Urothelium cell line (cell line): ENCODE measurements around the gene LONP1.

Experiments
- DNase-seq: peaks from one replicate; pipeline ENCODE4 v3.0.0; 2011; ENCODE audit warnings: low spot score, mixed read lengths
- FAIRE-seq: peaks from 2 replicates; lab custom pipeline; 2011; peaks lifted over from hg19 to GRCh38; lab: Jason Lieb, UNC

LONP1 gene

GRCh38 chr19:5661483-5661882, 58.5 kb downstream of the LONP1 start:
- FAIRE-seq (no peak), DNase-seq (no peak)

GRCh38 chr19:5655412-5655811, 64.5 kb downstream of the LONP1 start:
- DNase-seq = no peak
- no peak for FAIRE-seq

- no peak for FAIRE-seq
- no peak for DNase-seq
Measured at GRCh38 chr19:5654931-5655330, 65.0 kb downstream of the LONP1 start.

- no peak for DNase-seq
- no peak for FAIRE-seq
Measured at GRCh38 chr19:5652261-5652660, 67.7 kb downstream of the LONP1 start.

- DNase-seq (no peak), FAIRE-seq (no peak)
Measured at GRCh38 chr19:5651361-5651760, 68.6 kb downstream of the LONP1 start.

- no peak for FAIRE-seq
- no peak for DNase-seq
Measured at GRCh38 chr19:5648464-5648863, 71.5 kb downstream of the LONP1 start.

- no peak for FAIRE-seq
- no peak for DNase-seq
Measured at GRCh38 chr19:5646703-5647102, 73.2 kb downstream of the LONP1 start.

GRCh38 chr19:5645409-5645808, 74.5 kb downstream of the LONP1 start:
- no peak for FAIRE-seq
- DNase-seq = no peak

GRCh38 chr19:5644037-5644436, 75.9 kb downstream of the LONP1 start:
- DNase-seq = no peak
- FAIRE-seq = no peak

GRCh38 chr19:5643060-5643459, 76.9 kb downstream of the LONP1 start:
- FAIRE-seq (no peak), DNase-seq (no peak)

GRCh38 chr19:5642204-5642603, 77.7 kb downstream of the LONP1 start:
- FAIRE-seq = no peak
- DNase-seq = no peak
